IMR-90 (cell line): ENCODE data around the gene ZBP1. TPM values are rescaled to one million over a fixed set of nuclear protein-coding genes. Genes with fewer than 3 reads are reported as not detected.

ENCODE experiments used
- ATAC-seq: fragments of 200-7000 bp; cut with Tn5 transposase; 2 replicates; pipeline ENCODE4 v1.9.1; 2020; ENCODE audit warnings: low read depth, mild to moderate bottlenecking, moderate library complexity
- BruUV-seq: library from RNA; stranded (reverse); fragments of 400-500 nt; replicated peaks from 2 replicates; lab custom pipeline; 2021; lab: Mats Ljungman, UMichigan
- CTCF ChIA-PET: fragments of 300-600 bp; formaldehyde crosslinking; extraction: SDS; loops from one replicate; lab custom pipeline; 2021; ENCODE audit warnings: antibody characterized with exemption; lab: Yijun Ruan, JAX
- POLR2A ChIA-PET: fragments of 300-600 bp; sonication (Branson Sonifier 250); formaldehyde crosslinking; loops from one replicate; lab custom pipeline; 2022; ENCODE audit warnings: antibody characterized with exemption; ENCODE audit not compliant: unreplicated experiment; lab: Charles Lee
- DNase-seq: peaks from one replicate; pipeline ENCODE4 v3.0.0; 2013
- H2AFZ ChIP-seq: replicated peaks from 2 replicates; pipeline ENCODE3; 2013; ENCODE audit warnings: low read length, mild to moderate bottlenecking; ENCODE audit not compliant: poor library complexity
- H2AK5ac ChIP-seq: 2 replicates; pipeline ENCODE4 v1.6.1; 2013; ENCODE audit warnings: low read depth, low read length, inconsistent platforms
- H2AK9ac ChIP-seq: replicated peaks from 2 replicates; pipeline ENCODE3; 2013; ENCODE audit warnings: mild to moderate bottlenecking, low read depth, low read length, moderate library complexity; ENCODE audit not compliant: poor library complexity
- H2BK120ac ChIP-seq: 2 replicates; pipeline ENCODE4 v1.6.1; 2013; ENCODE audit warnings: low read depth, low read length, inconsistent platforms
- H2BK15ac ChIP-seq: 3 replicates; pipeline ENCODE4 v1.6.1; 2013; ENCODE audit warnings: low read depth, low read length, inconsistent platforms
- H2BK20ac ChIP-seq: 2 replicates; pipeline ENCODE4 v1.6.1; 2013; ENCODE audit warnings: low read depth, mild to moderate bottlenecking, inconsistent platforms, low read length, moderate library complexity
- H2BK5ac ChIP-seq: 2 replicates; pipeline ENCODE4 v1.6.1; 2013; ENCODE audit warnings: mild to moderate bottlenecking, low read depth, low read length, inconsistent platforms; ENCODE audit not compliant: poor library complexity, severe bottlenecking
- H3K14ac ChIP-seq: replicated peaks from 2 replicates; pipeline ENCODE4 v1.6.1; 2013; ENCODE audit warnings: low read depth, low read length, inconsistent platforms
- H3K18ac ChIP-seq: 2 replicates; pipeline ENCODE4 v1.6.1; 2013; ENCODE audit warnings: low read depth, low read length, control low read depth
- H3K23ac ChIP-seq: 2 replicates; pipeline ENCODE4 v1.6.1; 2013; ENCODE audit warnings: low read depth, low read length, inconsistent platforms
- H3K27ac ChIP-seq: 2 replicates; pipeline ENCODE4 v1.5.1; 2013; ENCODE audit warnings: mild to moderate bottlenecking, control low read depth, low read length; ENCODE audit not compliant: insufficient read depth
- H3K27me3 ChIP-seq: 2 replicates; pipeline ENCODE4 v1.6.1; 2013; ENCODE audit warnings: low read length; ENCODE audit not compliant: control insufficient read depth, insufficient read depth
- H3K36me3 ChIP-seq: 2 replicates; pipeline ENCODE4 v1.6.1; 2013; ENCODE audit warnings: low read length, mixed read lengths; ENCODE audit not compliant: control insufficient read depth, insufficient read depth
- H3K4ac ChIP-seq: 2 replicates; pipeline ENCODE4 v1.6.1; 2013; ENCODE audit warnings: low read depth, low read length, inconsistent platforms
- H3K4me1 ChIP-seq: 2 replicates; pipeline ENCODE4 v1.6.1; 2013; ENCODE audit warnings: low read length, mixed read lengths; ENCODE audit not compliant: control insufficient read depth, insufficient read depth
- H3K4me2 ChIP-seq: 2 replicates; pipeline ENCODE4 v1.6.1; 2013; ENCODE audit warnings: low read depth, mild to moderate bottlenecking, control low read depth, low read length, moderate library complexity
- H3K4me3 ChIP-seq: 2 replicates; pipeline ENCODE4 v1.5.1; 2013; ENCODE audit warnings: low read depth, mild to moderate bottlenecking, control low read depth, low read length, moderate library complexity; ENCODE audit not compliant: insufficient read depth
- H3K56ac ChIP-seq: 2 replicates; pipeline ENCODE4 v1.6.1; 2013; ENCODE audit warnings: low read length, inconsistent platforms; ENCODE audit not compliant: insufficient read depth; ENCODE audit errors: extremely low read depth
- H3K79me1 ChIP-seq, 2 experiments: 2 replicates each; pipeline ENCODE4 v1.6.1; 2013; ENCODE audit warnings: low read length in 2 of 2, inconsistent platforms in 1 of 2, low read depth in 1 of 2
- H3K9ac ChIP-seq: 2 replicates; pipeline ENCODE4 v1.6.1; 2013; ENCODE audit warnings: low read depth, low read length, control low read depth
- H3K9me1 ChIP-seq: 2 replicates; pipeline ENCODE4 v1.6.1; 2013; ENCODE audit warnings: low read length, inconsistent platforms; ENCODE audit not compliant: insufficient read depth
- H3K9me3 ChIP-seq: 2 replicates; pipeline ENCODE4 v1.6.1; 2013; ENCODE audit warnings: low read length; ENCODE audit not compliant: control insufficient read depth, insufficient read depth
- H4K20me1 ChIP-seq: 2 replicates; pipeline ENCODE4 v1.6.1; 2013; ENCODE audit warnings: low read length, inconsistent platforms; ENCODE audit not compliant: insufficient read depth
- H4K5ac ChIP-seq: 2 replicates; pipeline ENCODE4 v1.6.1; 2013; ENCODE audit warnings: mild to moderate bottlenecking, low read depth, low read length, control low read depth
- H4K8ac ChIP-seq, 2 experiments: 2 replicates each; pipeline ENCODE4 v1.6.1; 2013; ENCODE audit warnings: low read depth in 2 of 2, low read length in 2 of 2, control low read depth in 1 of 2, inconsistent platforms in 1 of 2
- H4K91ac ChIP-seq: 2 replicates; pipeline ENCODE4 v1.6.1; 2013; ENCODE audit warnings: low read depth, low read length, inconsistent platforms; ENCODE audit not compliant: insufficient read depth
- BHLHE40 ChIP-seq: fragments of 150-350 bp; IDR thresholded peaks from 2 replicates; pipeline ENCODE4 v1.6.1; 2016; ENCODE audit warnings: mild to moderate bottlenecking, low read depth, low read length
- CEBPB ChIP-seq: IDR thresholded peaks from 2 replicates; pipeline ENCODE4 v1.6.1; 2012; ENCODE audit warnings: low read depth, low read length, improper control_type of control experiment
- CHD1 ChIP-seq: IDR thresholded peaks from 2 replicates; pipeline ENCODE4 v1.6.1; 2012; ENCODE audit warnings: low read depth, low read length, improper control_type of control experiment
- CTCF ChIP-seq: conservative IDR thresholded peaks from 2 replicates; pipeline ENCODE4 v1.5.1; 2012; ENCODE audit warnings: mild to moderate bottlenecking, low read depth, low read length, improper control_type of control experiment
- ELK1 ChIP-seq: fragments of 150-350 bp; IDR thresholded peaks from 2 replicates; pipeline ENCODE4 v1.6.1; 2016; ENCODE audit warnings: low read depth, mild to moderate bottlenecking, low read length, moderate library complexity, borderline replicate concordance
- FOS ChIP-seq: fragments of 150-350 bp; IDR thresholded peaks from 2 replicates; pipeline ENCODE4 v1.6.1; 2016; ENCODE audit warnings: low read depth, low read length
- MAFK ChIP-seq: IDR thresholded peaks from 2 replicates; pipeline ENCODE4 v1.6.1; 2012; ENCODE audit warnings: low read depth, low read length, improper control_type of control experiment
- MAZ ChIP-seq: IDR thresholded peaks from 2 replicates; pipeline ENCODE4 v1.6.1; 2012; ENCODE audit warnings: low read depth, mild to moderate bottlenecking, low read length, improper control_type of control experiment, moderate library complexity, borderline replicate concordance
- MXI1 ChIP-seq: IDR thresholded peaks from 2 replicates; pipeline ENCODE4 v1.6.1; 2012; ENCODE audit warnings: low read depth, mild to moderate bottlenecking, low read length, moderate library complexity, borderline replicate concordance
- NFE2L2 ChIP-seq: fragments of 150-350 bp; IDR thresholded peaks from 2 replicates; pipeline ENCODE4 v1.6.1; 2016; ENCODE audit warnings: low read depth, mild to moderate bottlenecking, low read length
- POLR2A ChIP-seq: IDR thresholded peaks from 2 replicates; pipeline ENCODE4 v1.6.1; 2012; ENCODE audit warnings: mild to moderate bottlenecking, low read depth, low read length
- RAD21 ChIP-seq: IDR thresholded peaks from 2 replicates; pipeline ENCODE4 v1.6.1; 2012; ENCODE audit warnings: low read length, improper control_type of control experiment
- RCOR1 ChIP-seq: IDR thresholded peaks from 2 replicates; pipeline ENCODE4 v1.6.1; 2012; ENCODE audit warnings: mild to moderate bottlenecking, low read length, improper control_type of control experiment; ENCODE audit not compliant: insufficient replicate concordance
- RFX5 ChIP-seq: IDR thresholded peaks from 2 replicates; pipeline ENCODE4 v1.8.0; 2012; ENCODE audit warnings: low read depth, mild to moderate bottlenecking, low read length, moderate library complexity
- SMC3 ChIP-seq: fragments of 150-350 bp; IDR thresholded peaks from 2 replicates; pipeline ENCODE4 v1.6.1; 2016; ENCODE audit warnings: low read depth, mild to moderate bottlenecking, antibody characterized with exemption, low read length, moderate library complexity
- USF2 ChIP-seq: fragments of 150-350 bp; IDR thresholded peaks from 2 replicates; pipeline ENCODE4 v1.6.1; 2017; ENCODE audit warnings: mild to moderate bottlenecking, antibody characterized with exemption, low read length, low read depth
- WGBS, 2 experiments: methylation state at CpG; one replicate each; pipeline versions ENCODE4 v1.1.5 to v1.1.7; 2013; ENCODE audit warnings: missing lambda C conversion rate in 2 of 2; ENCODE audit not compliant: insufficient read length in 1 of 2; ENCODE audit errors: extremely low coverage in 2 of 2; 5-methylcytosine and 5-hydroxymethylcytosine counted together
- dilution Hi-C: fragments of 300-500 bp; cut with HindIII; formaldehyde crosslinking; loops from one replicate; pipeline ENCODE4 v1.14.3; 2018; ENCODE audit warnings: low sequenced_read_pairs; ENCODE audit not compliant: unreplicated experiment
- in situ Hi-C: fragments of 300-500 bp; cut with MboI; formaldehyde crosslinking; loops from 3 replicates; pipeline ENCODE4 v1.14.3; 2019; ENCODE audit warnings: low sequenced_read_pairs, inconsistent platforms, mixed read lengths
- intact Hi-C: fragments of 100-400 bp; cut with micrococcal nuclease; formaldehyde crosslinking; loops from 2 replicates; pipeline ENCODE4 v1.10.0; 2022
- polyA plus RNA-seq, 3 experiments: library from polyadenylated mRNA; depleted of rRNA; stranded (reverse); fragments of >200 nt; gene quantifications; 2 replicates each; pipeline ENCODE4 v1.2.3, GENCODE V29; 2012; ENCODE audit warnings: low replicate concordance in 1 of 3
- total RNA-seq: library from RNA; depleted of rRNA; stranded (reverse); fragments of >200 nt; gene quantifications from 2 replicates; pipeline ENCODE4 v1.2.3, GENCODE V29; 2012

The ZBP1 gene
- total and polyA plus RNA-seq, 2 of the 4 experiments (the other 2 are of a cell fraction), result not detected

GRCh38 chr20:57558614-57559288 is 61.5 kb downstream of the ZBP1 start:
- Histone ChIP-seq H3K18ac (no peak overlapping the region), H3K79me1 (no peaks in the 10 kb centered on the region), H2AK5ac (no peak overlapping the region), H2BK5ac (no peak overlapping the region), H3K23ac (no peak overlapping the region), H2BK15ac (no peak overlapping the region), H3K9ac (no peak overlapping the region), H2BK20ac (no peak overlapping the region), H3K9me3 (no peaks in the 10 kb centered on the region), H3K36me3 (no peaks in the 10 kb centered on the region), H3K4me1 (no peaks in the 10 kb centered on the region), H4K5ac (no peak overlapping the region), H2AK9ac (no peak overlapping the region), H3K4me3 (no peak overlapping the region), H3K4me2 (no peak overlapping the region), H4K8ac (no peak overlapping the region), H3K4ac (no peak overlapping the region), H2AFZ (no peak overlapping the region), H3K27ac (no peak overlapping the region), H3K27me3 (peaks cover 7% of the 10 kb centered on the region), H2BK120ac (no peak overlapping the region), H4K20me1 (no peaks in the 10 kb centered on the region), H3K14ac (no peak overlapping the region), H4K91ac (no peak overlapping the region), H3K9me1 (no peaks in the 10 kb centered on the region), H3K56ac (no peak overlapping the region)
- no TSS peak for BruUV-seq
- WGBS, 2 experiments, result 59% methylated on average over 3 of the region's 15 CpGs; no CpG with 5 or more reads in 1 of the 2 experiments
- in situ Hi-C loops, result no loop called here
- DNase-seq (no peak), ATAC-seq (no peak)
- intact Hi-C loops, result no loop called here
- TF ChIP-seq CTCF (no peak), SMC3 (no peak), MXI1 (no peak), MAZ (no peak), NFE2L2 (no peak), ELK1 (no peak), USF2 (no peak), BHLHE40 (no peak), FOS (no peak), CHD1 (no peak), CEBPB (no peak), POLR2A (no peak), RCOR1 (no peak), RFX5 (no peak), MAFK (no peak), RAD21 (no peak)
- dilution Hi-C loops, result no loop called here
- POLR2A ChIA-PET, result no interaction called here
- CTCF ChIA-PET, result no interaction called here
